Measurements from ENCODE around the gene FHOD3. TPM values are rescaled to one million over a fixed set of nuclear protein-coding genes. Genes with fewer than 3 reads are reported as not detected.

FHOD3 gene
- total and polyA plus RNA-seq, 2 experiments from 2014 or later: 2.7 to 8.7 TPM

DNA sequence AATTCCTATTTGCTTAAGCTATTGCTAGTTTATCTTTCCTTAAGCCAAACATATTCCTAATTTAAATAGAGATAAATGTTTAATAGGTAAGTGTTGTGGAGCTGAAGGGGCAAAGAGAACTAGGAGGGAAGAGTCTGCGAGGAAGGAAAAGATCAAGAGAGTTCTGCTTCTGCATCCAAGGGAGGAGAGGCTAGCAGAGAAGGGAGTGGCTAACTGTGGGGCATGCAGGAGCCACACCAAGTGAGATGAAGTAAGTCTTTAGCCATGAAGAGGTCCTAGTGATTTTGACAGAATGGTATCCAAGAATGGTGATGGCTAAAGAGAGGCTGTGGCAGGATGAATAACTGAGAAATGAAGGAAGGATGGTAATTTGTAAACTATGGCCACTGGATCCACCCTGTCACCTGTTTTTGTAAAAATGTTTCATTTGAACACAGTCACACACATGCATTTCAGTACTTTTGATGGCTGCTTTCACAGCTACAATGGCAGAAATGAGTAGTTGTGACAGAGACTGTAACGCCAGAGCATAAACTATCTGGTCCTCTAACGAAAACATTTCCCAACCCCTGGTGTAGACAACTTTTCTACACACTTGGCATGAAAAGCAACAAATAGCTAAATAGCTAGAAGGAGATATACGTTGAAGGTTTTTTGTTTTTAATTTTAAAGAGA, 515.7 kb downstream of the FHOD3 start:
- DNase-seq (ENCODE audit: low spot score) (no peak), ATAC-seq (no peak)
- H4K20me1 ChIP-seq (replicated peaks; ENCODE audit: insufficient read depth): peaks cover 24% of the 10 kb centered on the region
- H3F3A ChIP-seq (replicated peaks; ENCODE audit: low read depth): no peaks in the 10 kb centered on the region
- peaks cover 12% of the 10 kb centered on the region; the same call in 1 of the 2 replicates for H3K36me3 ChIP-seq (ENCODE audit: insufficient read depth)
- no peaks in the 10 kb centered on the region for H3K27me3 ChIP-seq (ENCODE audit: insufficient read depth)
- no peaks in the 10 kb centered on the region for H3K4me1 ChIP-seq (ENCODE audit: insufficient read depth)
- no peaks in the 10 kb centered on the region for H3K9me2 ChIP-seq (ENCODE audit: insufficient read depth)
- Mint-ChIP-seq H3K36me3 (ENCODE audit: low read depth) (peaks cover 29% of the 10 kb centered on the region), H3K27ac (no peak overlapping the region), H3K4me3 (no peak overlapping the region; the same call in 2 of the 3 replicates), H3K27me3 (ENCODE audit: insufficient read depth, low read depth, poor library complexity) (peaks cover 1% of the 10 kb centered on the region), H3K9me3 (no peaks in the 10 kb centered on the region), H3K4me1 (no peaks in the 10 kb centered on the region; the same call in 2 of the 3 replicates)
- no peak overlapping the region for H3K4me3 ChIP-seq
- H3K79me2 ChIP-seq (replicated peaks; ENCODE audit: insufficient read depth): no peaks in the 10 kb centered on the region
- no peak for TF ChIP-seq EZH2phosphoT487 (IDR thresholded peaks at IDR 0.05; ENCODE audit: unreplicated experiment)
- TF ChIP-seq, protein P1, sequence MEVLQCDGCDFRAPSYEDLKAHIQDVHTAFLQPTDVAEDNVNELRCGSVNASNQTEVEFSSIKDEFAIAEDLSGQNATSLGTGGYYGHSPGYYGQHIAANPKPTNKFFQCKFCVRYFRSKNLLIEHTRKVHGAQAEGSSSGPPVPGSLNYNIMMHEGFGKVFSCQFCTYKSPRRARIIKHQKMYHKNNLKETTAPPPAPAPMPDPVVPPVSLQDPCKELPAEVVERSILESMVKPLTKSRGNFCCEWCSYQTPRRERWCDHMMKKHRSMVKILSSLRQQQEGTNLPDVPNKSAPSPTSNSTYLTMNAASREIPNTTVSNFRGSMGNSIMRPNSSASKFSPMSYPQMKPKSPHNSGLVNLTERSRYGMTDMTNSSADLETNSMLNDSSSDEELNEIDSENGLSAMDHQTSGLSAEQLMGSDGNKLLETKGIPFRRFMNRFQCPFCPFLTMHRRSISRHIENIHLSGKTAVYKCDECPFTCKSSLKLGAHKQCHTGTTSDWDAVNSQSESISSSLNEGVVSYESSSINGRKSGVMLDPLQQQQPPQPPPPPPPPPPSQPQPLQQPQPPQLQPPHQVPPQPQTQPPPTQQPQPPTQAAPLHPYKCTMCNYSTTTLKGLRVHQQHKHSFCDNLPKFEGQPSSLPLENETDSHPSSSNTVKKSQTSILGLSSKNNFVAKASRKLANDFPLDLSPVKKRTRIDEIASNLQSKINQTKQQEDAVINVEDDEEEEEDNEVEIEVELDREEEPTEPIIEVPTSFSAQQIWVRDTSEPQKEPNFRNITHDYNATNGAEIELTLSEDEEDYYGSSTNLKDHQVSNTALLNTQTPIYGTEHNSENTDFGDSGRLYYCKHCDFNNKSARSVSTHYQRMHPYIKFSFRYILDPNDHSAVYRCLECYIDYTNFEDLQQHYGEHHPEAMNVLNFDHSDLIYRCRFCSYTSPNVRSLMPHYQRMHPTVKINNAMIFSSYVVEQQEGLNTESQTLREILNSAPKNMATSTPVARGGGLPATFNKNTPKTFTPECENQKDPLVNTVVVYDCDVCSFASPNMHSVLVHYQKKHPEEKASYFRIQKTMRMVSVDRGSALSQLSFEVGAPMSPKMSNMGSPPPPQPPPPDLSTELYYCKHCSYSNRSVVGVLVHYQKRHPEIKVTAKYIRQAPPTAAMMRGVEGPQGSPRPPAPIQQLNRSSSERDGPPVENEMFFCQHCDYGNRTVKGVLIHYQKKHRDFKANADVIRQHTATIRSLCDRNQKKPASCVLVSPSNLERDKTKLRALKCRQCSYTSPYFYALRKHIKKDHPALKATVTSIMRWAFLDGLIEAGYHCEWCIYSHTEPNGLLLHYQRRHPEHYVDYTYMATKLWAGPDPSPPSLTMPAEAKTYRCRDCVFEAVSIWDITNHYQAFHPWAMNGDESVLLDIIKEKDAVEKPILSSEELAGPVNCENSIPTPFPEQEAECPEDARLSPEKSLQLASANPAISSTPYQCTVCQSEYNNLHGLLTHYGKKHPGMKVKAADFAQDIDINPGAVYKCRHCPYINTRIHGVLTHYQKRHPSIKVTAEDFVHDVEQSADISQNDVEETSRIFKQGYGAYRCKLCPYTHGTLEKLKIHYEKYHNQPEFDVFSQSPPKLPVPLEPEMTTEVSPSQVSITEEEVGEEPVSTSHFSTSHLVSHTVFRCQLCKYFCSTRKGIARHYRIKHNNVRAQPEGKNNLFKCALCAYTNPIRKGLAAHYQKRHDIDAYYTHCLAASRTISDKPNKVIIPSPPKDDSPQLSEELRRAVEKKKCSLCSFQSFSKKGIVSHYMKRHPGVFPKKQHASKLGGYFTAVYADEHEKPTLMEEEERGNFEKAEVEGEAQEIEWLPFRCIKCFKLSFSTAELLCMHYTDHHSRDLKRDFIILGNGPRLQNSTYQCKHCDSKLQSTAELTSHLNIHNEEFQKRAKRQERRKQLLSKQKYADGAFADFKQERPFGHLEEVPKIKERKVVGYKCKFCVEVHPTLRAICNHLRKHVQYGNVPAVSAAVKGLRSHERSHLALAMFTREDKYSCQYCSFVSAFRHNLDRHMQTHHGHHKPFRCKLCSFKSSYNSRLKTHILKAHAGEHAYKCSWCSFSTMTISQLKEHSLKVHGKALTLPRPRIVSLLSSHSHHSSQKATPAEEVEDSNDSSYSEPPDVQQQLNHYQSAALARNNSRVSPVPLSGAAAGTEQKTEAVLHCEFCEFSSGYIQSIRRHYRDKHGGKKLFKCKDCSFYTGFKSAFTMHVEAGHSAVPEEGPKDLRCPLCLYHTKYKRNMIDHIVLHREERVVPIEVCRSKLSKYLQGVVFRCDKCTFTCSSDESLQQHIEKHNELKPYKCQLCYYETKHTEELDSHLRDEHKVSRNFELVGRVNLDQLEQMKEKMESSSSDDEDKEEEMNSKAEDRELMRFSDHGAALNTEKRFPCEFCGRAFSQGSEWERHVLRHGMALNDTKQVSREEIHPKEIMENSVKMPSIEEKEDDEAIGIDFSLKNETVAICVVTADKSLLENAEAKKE (CRISPR knock-in tag; IDR thresholded peaks at IDR 0.05): no peak
- TF ChIP-seq JUNB (IDR thresholded peaks at IDR 0.05; ENCODE audit: unreplicated experiment): no peak
- no peak overlapping the region for H3K27ac ChIP-seq (ENCODE audit: low read depth)
- H2AFZ ChIP-seq: no peak overlapping the region
- H3K4me2 ChIP-seq: no peak overlapping the region

DNA sequence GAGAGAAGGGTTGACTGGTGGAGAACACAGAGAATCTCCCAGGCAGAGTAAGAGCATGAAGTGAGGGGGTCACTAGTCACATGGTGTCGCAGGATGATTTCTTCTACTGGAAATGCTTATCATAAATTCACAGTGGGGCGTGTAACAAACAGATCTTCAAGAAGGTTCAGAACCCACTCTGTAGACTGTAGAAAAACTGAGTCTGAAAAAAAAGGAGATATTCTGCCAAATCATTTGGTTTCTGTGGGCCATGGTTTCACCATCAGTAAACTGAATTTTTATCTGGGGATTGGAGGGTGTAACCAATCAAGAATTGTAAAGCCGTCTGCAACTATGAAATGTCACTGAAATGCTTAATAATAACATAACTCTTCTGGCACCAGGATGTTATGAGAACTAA, 516.3 kb downstream of the FHOD3 start:
- H3K36me3 Mint-ChIP-seq (ENCODE audit: low read depth): peaks cover 28% of the 10 kb centered on the region
- Histone ChIP-seq H3K4me1 (ENCODE audit: insufficient read depth) (no peaks in the 10 kb centered on the region), H3K36me3 (ENCODE audit: insufficient read depth) (peaks cover 15% of the 10 kb centered on the region; the same call in 1 of the 2 replicates), H4K20me1 (replicated peaks; ENCODE audit: insufficient read depth) (peaks cover 23% of the 10 kb centered on the region), H3K27me3 (ENCODE audit: insufficient read depth) (no peaks in the 10 kb centered on the region), H3K9me2 (ENCODE audit: insufficient read depth) (no peaks in the 10 kb centered on the region), H3K4me2 (no peak overlapping the region), H3F3A (replicated peaks; ENCODE audit: low read depth) (no peaks in the 10 kb centered on the region), H3K4me3 (no peak overlapping the region), H3K79me2 (replicated peaks; ENCODE audit: insufficient read depth) (no peaks in the 10 kb centered on the region), H3K27ac (ENCODE audit: low read depth) (no peak overlapping the region), H2AFZ (no peak overlapping the region)
- peaks cover 1% of the 10 kb centered on the region for H3K27me3 Mint-ChIP-seq (ENCODE audit: insufficient read depth, low read depth, poor library complexity)
- no peaks in the 10 kb centered on the region for H3K9me3 Mint-ChIP-seq
- H3K4me3 Mint-ChIP-seq: no peak overlapping the region
- no peak for ATAC-seq
- H3K4me1 Mint-ChIP-seq: no peaks in the 10 kb centered on the region; the same call in 2 of the 3 replicates
- H3K27ac Mint-ChIP-seq: no peak overlapping the region
- DNase-seq (ENCODE audit: low spot score): no peak
- no peak for TF ChIP-seq EZH2phosphoT487 (IDR thresholded peaks at IDR 0.05; ENCODE audit: unreplicated experiment)
- no peak for TF ChIP-seq EZH2 (IDR thresholded peaks at IDR 0.05; ENCODE audit: low read depth, unreplicated experiment)
- no peak for TF ChIP-seq ZNF331 (CRISPR knock-in tag; IDR thresholded peaks at IDR 0.05; ENCODE audit: low read depth)
- TF ChIP-seq, protein P2, sequence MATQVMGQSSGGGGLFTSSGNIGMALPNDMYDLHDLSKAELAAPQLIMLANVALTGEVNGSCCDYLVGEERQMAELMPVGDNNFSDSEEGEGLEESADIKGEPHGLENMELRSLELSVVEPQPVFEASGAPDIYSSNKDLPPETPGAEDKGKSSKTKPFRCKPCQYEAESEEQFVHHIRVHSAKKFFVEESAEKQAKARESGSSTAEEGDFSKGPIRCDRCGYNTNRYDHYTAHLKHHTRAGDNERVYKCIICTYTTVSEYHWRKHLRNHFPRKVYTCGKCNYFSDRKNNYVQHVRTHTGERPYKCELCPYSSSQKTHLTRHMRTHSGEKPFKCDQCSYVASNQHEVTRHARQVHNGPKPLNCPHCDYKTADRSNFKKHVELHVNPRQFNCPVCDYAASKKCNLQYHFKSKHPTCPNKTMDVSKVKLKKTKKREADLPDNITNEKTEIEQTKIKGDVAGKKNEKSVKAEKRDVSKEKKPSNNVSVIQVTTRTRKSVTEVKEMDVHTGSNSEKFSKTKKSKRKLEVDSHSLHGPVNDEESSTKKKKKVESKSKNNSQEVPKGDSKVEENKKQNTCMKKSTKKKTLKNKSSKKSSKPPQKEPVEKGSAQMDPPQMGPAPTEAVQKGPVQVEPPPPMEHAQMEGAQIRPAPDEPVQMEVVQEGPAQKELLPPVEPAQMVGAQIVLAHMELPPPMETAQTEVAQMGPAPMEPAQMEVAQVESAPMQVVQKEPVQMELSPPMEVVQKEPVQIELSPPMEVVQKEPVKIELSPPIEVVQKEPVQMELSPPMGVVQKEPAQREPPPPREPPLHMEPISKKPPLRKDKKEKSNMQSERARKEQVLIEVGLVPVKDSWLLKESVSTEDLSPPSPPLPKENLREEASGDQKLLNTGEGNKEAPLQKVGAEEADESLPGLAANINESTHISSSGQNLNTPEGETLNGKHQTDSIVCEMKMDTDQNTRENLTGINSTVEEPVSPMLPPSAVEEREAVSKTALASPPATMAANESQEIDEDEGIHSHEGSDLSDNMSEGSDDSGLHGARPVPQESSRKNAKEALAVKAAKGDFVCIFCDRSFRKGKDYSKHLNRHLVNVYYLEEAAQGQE (IDR thresholded peaks at IDR 0.05; ENCODE audit: unreplicated experiment): no peak
- TF ChIP-seq JUNB (IDR thresholded peaks at IDR 0.05; ENCODE audit: unreplicated experiment): no peak
- no peak for TF ChIP-seq NANOG (IDR thresholded peaks at IDR 0.05; ENCODE audit: borderline replicate concordance)
